Erythroblast (primary cell): ENCODE results near the gene CCR5.
"Not testable (repeated sequence)": the region's sequence is repeated elsewhere in the genome, so short reads cannot be mapped to it uniquely, and the experiment has no call there.

Experiments used
- DNase-seq, 2 experiments: peaks; one replicate each; lab custom pipeline; 2025; lab: John Stamatoyannopoulos, UW
- GATA1 ChIP-seq: IDR thresholded peaks from 2 replicates; pipeline ENCODE4 v1.6.1; 2011; ENCODE audit warnings: low read depth, mild to moderate bottlenecking, control low read depth, low read length, moderate library complexity
- POLR2A ChIP-seq: IDR thresholded peaks from 2 replicates; pipeline ENCODE4 v1.6.1; 2011; ENCODE audit warnings: mild to moderate bottlenecking, low read length

The CCR5 gene

DNA sequence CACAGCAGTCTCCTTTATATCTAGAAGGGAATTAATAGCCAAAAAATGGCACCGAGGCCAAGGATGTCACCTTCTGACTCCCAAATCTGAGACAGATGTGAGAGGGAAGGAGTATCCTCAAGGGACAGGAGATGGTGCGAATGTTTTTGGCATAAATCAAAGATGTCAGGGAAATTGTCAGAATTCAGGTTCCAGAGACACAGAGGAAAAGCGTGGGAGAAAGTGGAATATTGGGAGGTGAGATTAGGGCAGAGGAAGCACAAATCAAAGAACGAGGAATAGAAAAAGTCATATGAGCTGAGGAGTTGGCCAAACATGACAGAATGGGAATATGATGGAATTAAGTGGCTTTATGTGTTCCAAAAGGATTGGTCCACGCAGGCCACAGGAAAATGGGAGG, 30.1 kb downstream of the CCR5 start:
- TF ChIP-seq GATA1 (no peak), POLR2A (no peak)
- DNase-seq = no peak

DNA sequence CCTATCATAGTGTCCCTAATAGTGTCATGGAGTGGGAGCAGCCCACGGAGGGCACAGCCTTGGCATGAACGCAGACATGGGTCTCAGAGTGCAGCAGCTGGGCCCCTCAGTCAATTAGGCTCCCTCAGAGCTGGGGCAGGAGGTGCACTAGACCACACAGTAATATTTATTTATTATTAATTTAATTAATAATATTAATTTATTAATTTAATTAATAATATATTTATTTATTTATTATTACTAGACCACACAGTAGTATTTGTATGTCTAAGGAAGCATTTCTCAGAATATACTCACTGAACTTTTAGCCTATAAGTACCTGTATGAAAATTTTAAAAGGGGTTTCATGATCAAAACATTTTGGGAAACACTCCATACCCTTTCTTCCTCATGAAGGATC, 30.8 kb downstream of the CCR5 start:
- TF ChIP-seq GATA1 (no peak), POLR2A (no peak)

DNA sequence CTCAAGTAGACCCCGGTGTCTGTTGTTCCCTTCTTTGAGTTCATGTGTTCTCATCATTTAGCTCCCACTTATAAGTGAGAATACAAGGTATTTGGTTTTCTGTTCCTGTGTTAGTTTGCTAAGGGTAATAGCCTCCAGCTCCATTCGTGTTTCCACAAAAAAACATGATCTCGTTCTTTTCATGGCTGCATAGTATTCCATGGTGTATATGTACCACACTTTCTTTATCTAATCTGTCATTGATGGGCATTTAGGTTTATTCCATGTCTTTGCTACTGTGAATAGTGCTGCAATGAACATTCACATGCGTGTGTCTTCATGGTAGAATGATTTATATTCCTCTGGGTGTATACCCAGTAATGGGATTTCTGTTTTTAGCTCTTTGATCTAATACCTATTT, 32.2 kb downstream of the CCR5 start:
- DNase-seq = not testable (repeated sequence)

More for the DNA sequence above, 30.8 kb downstream of the CCR5 start:
- no peak for DNase-seq

DNA sequence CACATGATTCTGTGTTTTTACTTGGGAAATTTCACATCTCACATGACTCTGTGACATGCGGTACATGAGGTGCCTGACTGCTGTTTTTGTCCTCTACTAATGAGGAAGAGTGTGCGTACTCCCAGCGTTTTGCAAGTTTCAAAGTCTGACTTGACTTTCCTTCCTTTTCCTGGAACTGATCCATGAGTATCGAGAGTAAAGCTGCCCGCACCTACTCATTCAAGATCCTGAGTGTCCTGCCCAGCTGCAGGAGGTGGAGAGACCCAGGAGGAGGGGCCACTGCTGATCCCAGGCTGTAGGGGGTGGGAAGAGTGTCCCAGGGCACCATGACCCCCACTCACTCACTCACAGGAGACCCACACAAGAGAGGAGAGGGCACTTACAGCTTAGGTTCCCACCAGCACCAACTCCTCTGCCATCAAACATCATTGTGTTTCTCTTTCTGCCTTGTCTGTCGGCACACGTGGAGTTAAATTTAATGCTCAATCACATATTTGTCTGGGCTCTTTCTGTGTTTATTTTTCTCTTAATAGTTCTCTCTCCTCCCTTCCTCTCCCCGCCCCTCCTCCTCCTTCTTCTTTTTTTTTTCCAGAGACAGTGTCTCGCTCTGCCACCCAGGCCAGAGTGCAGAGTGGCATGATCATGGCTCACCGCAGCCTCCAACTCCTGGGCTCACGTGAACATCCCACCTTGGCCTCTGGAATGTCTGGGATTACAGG, 34.7 kb downstream of the CCR5 start:
- DNase-seq = no peak
- TF ChIP-seq POLR2A = no peak
- no peak for TF ChIP-seq GATA1

- TF ChIP-seq GATA1 (no peak), POLR2A (no peak)
- DNase-seq = peak in 1 of 2 experiments; percentile 67
These were observed 35.7 kb downstream of the CCR5 start for GRCh38 chr3:46406443-46406787.

GRCh38 chr3:46406788-46407611, 36.3 kb downstream of the CCR5 start, which contains the start of the genes CCR5AS and CCRL2:
TSS of gene CCR5AS (minus strand) at chr3:46407066.
TSS of gene CCRL2 (plus strand) at chr3:46407259. CDS start at chr3:46408080, 821 bp downstream.
- TF ChIP-seq GATA1 = peak; percentile 24
- TF ChIP-seq POLR2A = peak; percentile 91
- DNase-seq = peak; percentile 96 to 98

DNA sequence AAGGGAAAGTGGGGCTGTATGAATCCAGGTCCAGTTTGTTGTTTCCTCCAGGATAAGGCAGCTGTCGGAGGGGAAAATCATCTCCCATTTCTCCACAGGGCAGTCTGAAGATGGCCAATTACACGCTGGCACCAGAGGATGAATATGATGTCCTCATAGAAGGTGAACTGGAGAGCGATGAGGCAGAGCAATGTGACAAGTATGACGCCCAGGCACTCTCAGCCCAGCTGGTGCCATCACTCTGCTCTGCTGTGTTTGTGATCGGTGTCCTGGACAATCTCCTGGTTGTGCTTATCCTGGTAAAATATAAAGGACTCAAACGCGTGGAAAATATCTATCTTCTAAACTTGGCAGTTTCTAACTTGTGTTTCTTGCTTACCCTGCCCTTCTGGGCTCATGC, 37.2 kb downstream of the CCR5 start:
- DNase-seq = peak; percentile 28 to 65
- no peak for TF ChIP-seq POLR2A

DNA sequence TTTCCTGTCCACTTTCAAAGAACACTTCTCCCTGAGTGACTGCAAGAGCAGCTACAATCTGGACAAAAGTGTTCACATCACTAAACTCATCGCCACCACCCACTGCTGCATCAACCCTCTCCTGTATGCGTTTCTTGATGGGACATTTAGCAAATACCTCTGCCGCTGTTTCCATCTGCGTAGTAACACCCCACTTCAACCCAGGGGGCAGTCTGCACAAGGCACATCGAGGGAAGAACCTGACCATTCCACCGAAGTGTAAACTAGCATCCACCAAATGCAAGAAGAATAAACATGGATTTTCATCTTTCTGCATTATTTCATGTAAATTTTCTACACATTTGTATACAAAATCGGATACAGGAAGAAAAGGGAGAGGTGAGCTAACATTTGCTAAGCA, 38.1 kb downstream of the CCR5 start:
- peak; percentile 19 to 33 for DNase-seq
- no peak for TF ChIP-seq POLR2A
- no peak for TF ChIP-seq GATA1

DNA sequence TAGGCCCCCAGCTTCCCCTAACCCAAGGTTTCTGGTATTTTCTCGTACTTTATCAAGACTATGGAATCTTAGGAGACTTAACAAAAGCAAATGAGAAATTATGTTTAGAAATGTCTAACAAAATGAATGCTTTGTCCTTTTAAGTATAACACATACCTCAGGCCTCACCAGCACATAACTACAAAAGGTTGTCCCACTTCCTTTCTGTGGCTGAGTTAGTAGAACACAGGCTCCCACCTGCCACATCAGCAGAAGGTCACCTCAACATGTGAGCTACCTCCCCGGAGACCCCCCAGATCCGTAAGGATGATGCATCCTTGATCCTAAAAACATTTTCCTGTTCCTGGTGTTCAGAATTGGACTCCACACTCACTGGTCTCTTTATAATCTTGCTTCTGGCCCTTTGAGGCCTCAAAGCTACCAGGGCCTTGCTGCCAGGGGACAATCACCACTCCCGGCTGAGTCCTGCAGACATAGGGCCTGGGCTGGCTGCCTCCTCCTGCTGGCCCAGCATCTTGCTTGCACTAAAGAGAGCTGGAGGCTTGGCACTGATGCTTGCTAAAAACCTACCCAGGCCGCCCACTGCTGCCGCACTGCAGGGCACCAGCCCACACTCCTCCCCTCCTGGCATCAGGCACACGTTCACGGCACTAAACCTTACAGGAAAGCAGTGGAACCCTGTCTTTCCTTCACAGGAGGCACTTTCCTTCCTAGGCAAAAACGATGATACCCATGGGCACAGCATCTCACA, 39.2 kb downstream of the CCR5 start:
- TF ChIP-seq POLR2A (no peak), GATA1 (no peak)
- DNase-seq = no peak

- no peak for DNase-seq
- TF ChIP-seq GATA1 (no peak), POLR2A (peak; percentile 32)
These were observed 39.9 kb downstream of the CCR5 start for GRCh38 chr3:46410669-46411068.

GRCh38 chr3:46411271-46411670, 40.5 kb downstream of the CCR5 start:
- no peak for TF ChIP-seq POLR2A
- DNase-seq = no peak

GRCh38 chr3:46412786-46413298, 42.1 kb downstream of the CCR5 start:
- TF ChIP-seq POLR2A = no peak
- no peak for TF ChIP-seq GATA1
- DNase-seq = no peak

DNA sequence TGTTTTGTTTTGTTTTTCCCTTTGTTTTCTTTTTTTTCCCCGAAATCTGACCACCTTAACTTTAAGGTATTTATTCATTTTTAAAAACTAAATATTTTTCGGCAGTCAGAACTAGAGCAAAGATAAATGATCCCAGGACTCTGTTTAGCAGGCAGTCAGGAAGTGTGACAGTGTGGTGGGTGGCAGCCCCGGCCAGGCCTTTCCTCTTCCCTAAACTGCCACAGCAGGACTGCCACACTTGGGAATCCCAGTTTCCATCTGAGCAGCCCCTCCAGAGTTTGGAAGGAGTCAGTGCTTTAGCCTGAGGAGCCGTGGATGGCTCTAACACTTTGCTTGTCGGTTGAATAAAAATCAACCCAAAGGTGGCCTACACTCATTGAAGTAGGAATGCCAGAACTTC, 43.2 kb downstream of the CCR5 start:
- TF ChIP-seq POLR2A (no peak), GATA1 (no peak)
- DNase-seq = no peak

DNA sequence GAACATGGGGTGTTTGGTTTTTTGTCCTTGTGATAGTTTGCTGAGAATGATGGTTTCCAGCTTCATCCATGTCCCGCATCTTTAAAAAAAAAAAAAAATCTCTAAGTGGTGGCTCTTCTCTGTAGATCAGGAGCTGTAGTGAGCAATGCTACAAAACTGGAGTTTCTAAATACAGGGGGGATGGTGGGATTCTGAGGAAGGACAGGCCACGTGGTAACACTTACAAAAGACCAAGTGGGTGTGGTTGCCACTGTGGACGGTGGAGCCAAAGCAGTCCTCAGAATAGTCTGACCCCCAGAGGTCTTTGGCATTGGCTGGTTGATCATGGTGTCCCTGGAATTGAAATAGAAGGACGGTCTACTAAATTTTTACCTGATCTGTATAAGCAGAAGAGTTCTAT, 44.0 kb downstream of the CCR5 start:
- no peak for DNase-seq
- TF ChIP-seq POLR2A (no peak), GATA1 (no peak)
